T-helper 9 cell (primary cell): ENCODE measurements around the gene TMEM101.
A peak's percentile ranks its signal among the peaks of the same experiment; 100 is the strongest.
"Not testable (repeated sequence)": the region's sequence is repeated elsewhere in the genome, so short reads cannot be mapped to it uniquely, and the experiment has no call there.

Experiments
- DNase-seq: peaks from one replicate; pipeline ENCODE4 v3.0.0-alpha.2; 2020

Gene TMEM101

GRCh38 chr17:44000141-44000860, 14.5 kb downstream of the TMEM101 start:
- no peak for DNase-seq

- DNase-seq: no peak
Observed at GRCh38 chr17:43999024-43999423, 15.7 kb downstream of the TMEM101 start.

GRCh38 chr17:43998552-43998951, 16.2 kb downstream of the TMEM101 start:
- no peak for DNase-seq

- DNase-seq: not testable (repeated sequence)
Observed at GRCh38 chr17:43997180-43997579, 17.6 kb downstream of the TMEM101 start.

GRCh38 chr17:43995150-43995471, 19.7 kb downstream of the TMEM101 start:
- DNase-seq: no peak

- peak; percentile 61 for DNase-seq
Observed at GRCh38 chr17:43994272-43995149, 20.3 kb downstream of the TMEM101 start.

GRCh38 chr17:43992641-43993040, 22.1 kb downstream of the TMEM101 start:
- no peak for DNase-seq

GRCh38 chr17:43988301-43988700, 26.5 kb downstream of the TMEM101 start:
- DNase-seq: no peak

- DNase-seq: no peak
Observed at GRCh38 chr17:43987131-43988021, 27.4 kb downstream of the TMEM101 start.

- DNase-seq: no peak
Observed at GRCh38 chr17:43986225-43986981, 28.4 kb downstream of the TMEM101 start.

- no peak for DNase-seq
Observed at GRCh38 chr17:43984521-43984920, 30.2 kb downstream of the TMEM101 start.

- no peak for DNase-seq
Observed at GRCh38 chr17:43983515-43984411, 31.0 kb downstream of the TMEM101 start.

GRCh38 chr17:43983196-43983514, 31.6 kb downstream of the TMEM101 start:
- DNase-seq: no peak

GRCh38 chr17:43982171-43982570, 32.6 kb downstream of the TMEM101 start:
- DNase-seq: no peak

- DNase-seq: no peak
Observed at GRCh38 chr17:43979671-43980070, 35.1 kb downstream of the TMEM101 start.

GRCh38 chr17:43979011-43979410, 35.8 kb downstream of the TMEM101 start:
- DNase-seq: no peak

GRCh38 chr17:43978078-43978477, 36.7 kb downstream of the TMEM101 start:
- no peak for DNase-seq

- no peak for DNase-seq
Observed at GRCh38 chr17:43976963-43977837, 37.6 kb downstream of the TMEM101 start.

GRCh38 chr17:43975898-43976297, 38.9 kb downstream of the TMEM101 start:
- no peak for DNase-seq
